Gastrocnemius medialis (tissue), 4 donors: Measurements from ENCODE around the gene DGCR2. TPM values are rescaled to one million over a fixed set of nuclear protein-coding genes. Genes with fewer than 3 reads are reported as not detected.
A peak's percentile ranks its signal among the peaks of the same experiment; 100 is the strongest.
"Not testable (repeated sequence)": the region's sequence is repeated elsewhere in the genome, so short reads cannot be mapped to it uniquely, and the experiment has no call there.

Experiments
- ATAC-seq, 2 donors: fragments of 150-250 bp; one replicate each; pipeline ENCODE4 v1.9.1; 2016
- DNase-seq, 2 donors: peaks; one replicate each; pipeline ENCODE4 v3.0.0-alpha.2; 2019
- H3K27ac ChIP-seq, 4 donors: fragments of 200-600 bp; sonication (generic); 1 replicate in 1 of 4; 2 replicates in 3 of 4; pipeline ENCODE4 v1.5.1; 2016 to 2018; ENCODE audit warnings: mild to moderate bottlenecking in 2 of 4, moderate library complexity in 1 of 4
- H3K27me3 ChIP-seq, 3 donors: fragments of 200-600 bp; sonication (generic) in 2 of 3; 1 replicate in 1 of 3; 2 replicates in 2 of 3; pipeline versions ENCODE4 v1.5.1 to v1.6.0; 2016 to 2019; ENCODE audit warnings: mild to moderate bottlenecking in 1 of 3, moderate library complexity in 1 of 3
- H3K36me3 ChIP-seq, 2 donors: fragments of 200-600 bp; sonication (generic) in 1 of 2; one replicate each; pipeline ENCODE4 v1.5.1; 2017 to 2018
- H3K4me1 ChIP-seq, 2 donors: fragments of 200-600 bp; sonication (generic) in 1 of 2; one replicate each; pipeline ENCODE4 v1.5.1; 2016 to 2017; ENCODE audit warnings: mild to moderate bottlenecking in 2 of 2
- H3K4me3 ChIP-seq, 4 donors: fragments of 200-600 bp; sonication (generic) in 3 of 4; 1 replicate in 1 of 4; 2 replicates in 3 of 4; pipeline ENCODE4 v1.5.1; 2016 to 2019; ENCODE audit warnings: mild to moderate bottlenecking in 2 of 4
- H3K9me3 ChIP-seq, 3 donors: fragments of 200-600 bp; sonication (generic) in 2 of 3; 1 replicate in 1 of 3; 2 replicates in 2 of 3; pipeline ENCODE4 v1.5.1; 2016 to 2019
- CTCF ChIP-seq, 5 experiments: fragments of 450-650 bp in 3 of 5; fragments of 200-600 bp in 2 of 5; sonication (generic) in 2 of 5; IDR thresholded peaks in 4 of 5; conservative IDR thresholded peaks in 1 of 5; 1 replicate in 4 of 5; 2 replicates in 1 of 5; pipeline ENCODE4 v1.5.1; 2016 to 2019; ENCODE audit warnings: antibody characterized with exemption in 5 of 5, mild to moderate bottlenecking in 3 of 5, moderate library complexity in 3 of 5
- POLR2A ChIP-seq, 2 donors: fragments of 450-650 bp; IDR thresholded peaks; one replicate each; pipeline ENCODE4 v1.6.1; 2017; ENCODE audit warnings: antibody characterized with exemption in 2 of 2, mild to moderate bottlenecking in 2 of 2, moderate library complexity in 2 of 2
- in situ Hi-C, 4 donors: fragments of 200-750 bp; cut with MboI; loops; one replicate each; pipeline versions ENCODE4 v1.15.0 to v1.8.0; 2017; ENCODE audit warnings: low sequenced_read_pairs in 4 of 4
- intact Hi-C: fragments of 100-400 bp; cut with DNase I; formaldehyde crosslinking; loops from one replicate; pipeline ENCODE4 v1.15.1; 2023; ENCODE audit warnings: low total_unique reads
- total RNA-seq, 4 donors: library from RNA; depleted of rRNA; stranded (reverse); fragments of >200 nt; gene quantifications; one replicate each; pipeline versions ENCODE4 v1.1.0 to v1.2.3, GENCODE V29; 2016

DGCR2 gene
- total RNA-seq, 4 donors from 2014 or later = 30.0 to 72.7 (median 43.5) TPM

DNA sequence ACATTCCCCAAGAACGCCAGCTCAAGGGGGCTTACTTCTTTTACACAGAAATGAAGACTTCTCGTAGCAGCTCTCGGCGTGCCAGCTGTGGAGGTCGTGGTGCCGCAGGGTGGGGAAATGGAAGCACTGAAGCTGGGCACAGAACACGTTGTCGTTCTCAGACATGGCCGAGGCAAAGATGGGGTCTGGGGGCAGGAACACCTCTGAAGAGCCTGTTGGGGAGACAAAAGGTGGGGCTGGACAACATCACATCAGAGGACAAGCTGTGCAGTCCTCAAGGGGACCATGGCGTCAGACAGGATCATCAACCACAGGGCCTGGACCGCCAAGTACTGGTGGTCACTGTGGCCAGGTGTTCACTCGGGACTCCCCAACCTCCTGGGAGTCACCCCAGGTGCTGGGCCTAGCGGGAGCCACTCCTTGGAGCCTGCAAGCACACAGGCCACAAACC is 65.2 kb downstream of the DGCR2 start:
- Histone ChIP-seq H3K4me3 (no peak overlapping the region), H3K36me3 (peaks cover 0 to 63% of the 10 kb centered on the region in 2 donors), H3K9me3 (no peaks in the 10 kb centered on the region), H3K4me1 (peaks cover 0 to 3% of the 10 kb centered on the region in 2 donors), H3K27me3 (no peaks in the 10 kb centered on the region), H3K27ac (no peak overlapping the region)
- ATAC-seq = no peak
- DNase-seq = no peak
- in situ Hi-C loops = no loop called here
- intact Hi-C loops = no loop called here
- no peak for TF ChIP-seq POLR2A (IDR thresholded peaks at IDR 0.05)
- no peak for TF ChIP-seq CTCF (IDR thresholded peaks at IDR 0.05 in 4 of 5, conservative IDR thresholded peaks at IDR 0.05 in 1 of 5)

- intact Hi-C loops = no loop called here
These were observed 66.4 kb downstream of the DGCR2 start for GRCh38 chr22:19055801-19056200.

GRCh38 chr22:19052941-19053541 is 69.2 kb downstream of the DGCR2 start:
- in situ Hi-C loops (no loop called here), intact Hi-C loops (no loop called here)
- Histone ChIP-seq H3K27me3 (no peaks in the 10 kb centered on the region), H3K27ac (no peak overlapping the region), H3K4me1 (peaks cover 13 to 15% of the 10 kb centered on the region in 2 donors), H3K36me3 (peaks cover 0 to 62% of the 10 kb centered on the region in 2 donors), H3K4me3 (no peak overlapping the region), H3K9me3 (no peaks in the 10 kb centered on the region)
- no peak for TF ChIP-seq CTCF (IDR thresholded peaks at IDR 0.05 in 4 of 5, conservative IDR thresholded peaks at IDR 0.05 in 1 of 5)
- ATAC-seq (no peak), DNase-seq (no peak)

More at GRCh38 chr22:19055801-19056200, 66.4 kb downstream of the DGCR2 start:
- Histone ChIP-seq H3K27ac (no peak overlapping the region), H3K4me3 (no peak overlapping the region), H3K27me3 (no peaks in the 10 kb centered on the region), H3K36me3 (peaks cover 0 to 56% of the 10 kb centered on the region in 2 donors), H3K9me3 (no peaks in the 10 kb centered on the region), H3K4me1 (peaks cover 3 to 4% of the 10 kb centered on the region in 2 donors)
- no peak for DNase-seq
- in situ Hi-C loops = no loop called here
- no peak for ATAC-seq
- TF ChIP-seq POLR2A (IDR thresholded peaks at IDR 0.05) = no peak
- no peak for TF ChIP-seq CTCF (IDR thresholded peaks at IDR 0.05 in 4 of 5, conservative IDR thresholded peaks at IDR 0.05 in 1 of 5)

GRCh38 chr22:19051381-19052072 is 70.7 kb downstream of the DGCR2 start:
- Histone ChIP-seq H3K4me1 (peaks cover 13 to 15% of the 10 kb centered on the region in 2 donors), H3K4me3 (no peak overlapping the region), H3K9me3 (no peaks in the 10 kb centered on the region), H3K27me3 (no peaks in the 10 kb centered on the region), H3K27ac (peak overlapping the region in 1 of 4 donors; percentile 20), H3K36me3 (peaks cover 0 to 67% of the 10 kb centered on the region in 2 donors)
- DNase-seq (no peak), ATAC-seq (no peak)
- TF ChIP-seq CTCF (IDR thresholded peaks at IDR 0.05 in 4 of 5, conservative IDR thresholded peaks at IDR 0.05 in 1 of 5) (no peak), POLR2A (IDR thresholded peaks at IDR 0.05) (no peak)
- in situ Hi-C loops = no loop called here
- intact Hi-C loops = no loop called here

DNA sequence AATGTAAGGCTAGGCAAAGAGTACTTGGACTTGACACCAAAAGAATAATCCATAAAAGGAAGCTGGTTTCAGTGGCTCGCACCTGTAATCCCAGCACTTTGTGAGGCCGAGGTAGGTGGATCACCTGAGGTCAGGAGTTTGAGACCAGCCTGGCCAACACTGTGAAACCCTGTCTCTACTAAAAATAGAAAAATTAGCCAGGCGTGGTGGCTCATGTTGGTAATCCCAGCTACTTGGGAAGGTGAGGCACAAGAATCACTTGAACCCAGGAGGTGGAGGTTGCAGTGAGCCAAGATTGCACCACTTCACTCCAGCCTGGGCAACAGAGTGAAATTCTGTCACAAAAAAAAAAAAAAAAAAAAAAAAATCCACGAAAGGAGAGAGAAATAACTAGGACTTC is 71.4 kb downstream of the DGCR2 start:
- Histone ChIP-seq H3K4me1 (peaks cover 13 to 15% of the 10 kb centered on the region in 2 donors), H3K27ac (peak overlapping the region in 1 of 4 donors; percentile 20), H3K36me3 (peaks cover 0 to 67% of the 10 kb centered on the region in 2 donors)
- in situ Hi-C loops, H3K4me3 ChIP-seq, intact Hi-C loops, H3K9me3 ChIP-seq, DNase-seq, H3K27me3 ChIP-seq: not testable (repeated sequence)
- ATAC-seq = peak in 1 of 2 donors; percentile 40
